Body of pancreas (tissue), 4 donors: Measurements from ENCODE around the gene CD164L2. TPM values are rescaled to one million over a fixed set of nuclear protein-coding genes. Genes with fewer than 3 reads are reported as not detected.
A peak's percentile ranks its signal among the peaks of the same experiment; 100 is the strongest.

Source experiments
- ATAC-seq: fragments of 150-250 bp; one replicate; pipeline ENCODE4 v1.9.1; 2016
- DNase-seq, 4 donors: peaks; one replicate each; pipeline ENCODE4 v3.0.0-alpha.2; 2019
- H3K27ac ChIP-seq, 4 donors: fragments of 200-600 bp; sonication (generic); 1 replicate in 3 of 4; 2 replicates in 1 of 4; pipeline versions ENCODE4 v1.5.1 to v1.6.1; 2016 to 2019; ENCODE audit warnings: mild to moderate bottlenecking in 1 of 4, mixed read lengths in 1 of 4, moderate library complexity in 1 of 4
- H3K27me3 ChIP-seq, 2 donors: fragments of 200-600 bp; sonication (generic); one replicate each; pipeline ENCODE4 v1.6.0; 2016; ENCODE audit warnings: mild to moderate bottlenecking in 1 of 2
- H3K36me3 ChIP-seq, 2 donors: fragments of 200-600 bp; sonication (generic); replicated peaks in 1 of 2; 2 replicates each; pipeline ENCODE4 v1.5.1; 2016; ENCODE audit warnings: low read depth in 2 of 2; ENCODE audit not compliant: insufficient read depth in 1 of 2
- H3K4me1 ChIP-seq: fragments of 200-600 bp; sonication (generic); one replicate; pipeline ENCODE4 v1.6.0; 2016
- H3K4me3 ChIP-seq, 2 donors: fragments of 200-600 bp; sonication (generic); 1 replicate in 1 of 2; 2 replicates in 1 of 2; pipeline ENCODE4 v1.5.1; 2016 to 2019
- H3K9me3 ChIP-seq, 3 donors: fragments of 200-600 bp; sonication (generic); 1 replicate in 2 of 3; 2 replicates in 1 of 3; pipeline ENCODE4 v1.5.1; 2016
- POLR2A ChIP-seq, 3 donors: fragments of 450-650 bp; IDR thresholded peaks; one replicate each; pipeline ENCODE4 v1.6.1; 2016; ENCODE audit warnings: antibody characterized with exemption in 3 of 3, mild to moderate bottlenecking in 2 of 3
- WGBS, 2 donors: methylation state at CpG; one replicate each; pipeline ENCODE4 v1.1.5; 2017; 5-methylcytosine and 5-hydroxymethylcytosine counted together
- intact Hi-C: fragments of 100-400 bp; cut with DNase I; formaldehyde crosslinking; loops from one replicate; pipeline ENCODE4 v1.15.1; 2023
- total RNA-seq, 2 donors: library from RNA; depleted of rRNA; stranded (reverse); fragments of >200 nt; gene quantifications; one replicate each; pipeline ENCODE4 v1.1.0, GENCODE V29; 2016
- TF ChIP-seq, protein P1 (sequence below), 7 experiments: fragments of 450-650 bp in 4 of 7; fragments of 200-600 bp in 3 of 7; sonication (generic) in 3 of 7; IDR thresholded peaks; one replicate each; pipeline ENCODE4 v1.5.1; 2016 to 2019; ENCODE audit warnings: antibody characterized with exemption in 7 of 7

CD164L2 gene
- total RNA-seq, 2 donors from 2014 or later, result 1.3 TPM; not detected in 1

- intact Hi-C loops, result loop anchor here (5.0 kb wide), 1 partner anchor 34 kb away; the partner anchor contains the start of gene GPR3
- Histone ChIP-seq H3K27me3 (no peaks in the 10 kb centered on the region), H3K4me3 (no peak overlapping the region), H3K36me3 (no peaks in the 10 kb centered on the region), H3K9me3 (no peaks in the 10 kb centered on the region), H3K27ac (no peak overlapping the region), H3K4me1 (peaks cover 22% of the 10 kb centered on the region)
- 82 to 91% methylated on average over 9 to 21 of the region's 21 CpGs for WGBS, 2 donors
- DNase-seq, result no peak
- ATAC-seq, result no peak
- TF ChIP-seq, protein P1, sequence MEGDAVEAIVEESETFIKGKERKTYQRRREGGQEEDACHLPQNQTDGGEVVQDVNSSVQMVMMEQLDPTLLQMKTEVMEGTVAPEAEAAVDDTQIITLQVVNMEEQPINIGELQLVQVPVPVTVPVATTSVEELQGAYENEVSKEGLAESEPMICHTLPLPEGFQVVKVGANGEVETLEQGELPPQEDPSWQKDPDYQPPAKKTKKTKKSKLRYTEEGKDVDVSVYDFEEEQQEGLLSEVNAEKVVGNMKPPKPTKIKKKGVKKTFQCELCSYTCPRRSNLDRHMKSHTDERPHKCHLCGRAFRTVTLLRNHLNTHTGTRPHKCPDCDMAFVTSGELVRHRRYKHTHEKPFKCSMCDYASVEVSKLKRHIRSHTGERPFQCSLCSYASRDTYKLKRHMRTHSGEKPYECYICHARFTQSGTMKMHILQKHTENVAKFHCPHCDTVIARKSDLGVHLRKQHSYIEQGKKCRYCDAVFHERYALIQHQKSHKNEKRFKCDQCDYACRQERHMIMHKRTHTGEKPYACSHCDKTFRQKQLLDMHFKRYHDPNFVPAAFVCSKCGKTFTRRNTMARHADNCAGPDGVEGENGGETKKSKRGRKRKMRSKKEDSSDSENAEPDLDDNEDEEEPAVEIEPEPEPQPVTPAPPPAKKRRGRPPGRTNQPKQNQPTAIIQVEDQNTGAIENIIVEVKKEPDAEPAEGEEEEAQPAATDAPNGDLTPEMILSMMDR (IDR thresholded peaks at IDR 0.05), result no peak
- no peak for TF ChIP-seq POLR2A (IDR thresholded peaks at IDR 0.05)
Observed at GRCh38 chr1:27358038-27358927, 24.9 kb downstream of the CD164L2 start.

DNA sequence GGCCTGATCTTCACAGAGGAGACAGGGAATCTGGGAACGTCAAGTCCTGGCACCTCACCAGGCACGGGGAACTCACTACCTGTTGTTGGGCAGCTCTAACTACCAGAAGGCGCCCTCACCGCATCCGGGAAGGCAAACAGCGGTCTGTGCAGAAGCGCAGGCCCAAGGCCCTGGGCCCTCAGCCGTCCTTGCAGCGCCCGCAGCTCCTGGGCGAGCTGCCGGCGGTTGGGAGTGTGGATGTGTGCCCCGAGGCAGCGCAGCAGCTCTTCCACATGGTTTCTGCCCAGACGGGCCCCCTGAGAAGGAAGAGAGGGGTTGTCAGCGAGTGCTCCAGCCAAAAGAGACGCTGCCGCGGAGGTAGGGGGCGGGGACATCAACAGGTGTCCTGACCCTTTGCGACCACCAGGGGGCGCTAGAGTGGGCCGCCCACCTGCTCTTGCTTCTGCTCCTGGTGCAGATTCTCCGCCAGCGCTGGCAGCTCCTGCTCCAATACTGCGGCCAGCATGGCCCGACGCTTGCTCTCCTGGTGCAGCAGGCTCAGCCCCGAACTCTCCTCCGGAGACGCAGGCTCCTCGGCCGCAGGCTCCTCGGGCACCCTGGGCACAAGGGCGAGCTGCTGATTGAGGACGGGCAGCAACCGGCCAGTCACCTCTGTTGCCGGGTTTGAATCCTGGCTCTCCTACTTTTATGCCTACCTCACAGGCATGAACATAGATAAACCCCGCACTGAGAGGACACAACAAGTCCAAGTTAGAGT, 25.7 kb downstream of the CD164L2 start:
- WGBS, 2 donors, result 13% methylated on average over 40 of the region's 40 CpGs; no CpG with 5 or more reads in 1 of the 2 donors
- H3K27ac ChIP-seq, result peak overlapping the region in 1 of 4 donors; percentile 17
- no peak overlapping the region for H3K4me3 ChIP-seq
- no peak for TF ChIP-seq POLR2A (IDR thresholded peaks at IDR 0.05)
- TF ChIP-seq, protein P1 (IDR thresholded peaks at IDR 0.05), result peak; percentile 95 to 99 (median 96)
- no peaks in the 10 kb centered on the region for H3K9me3 ChIP-seq
- intact Hi-C loops, result loop anchor here (5.0 kb wide), 1 partner anchor 35 kb away; the partner anchor contains the start of gene GPR3
- ATAC-seq (peak; percentile 86), DNase-seq (peak; percentile 83 to 86 (median 83))
- no peaks in the 10 kb centered on the region for H3K36me3 ChIP-seq
- peaks cover 22% of the 10 kb centered on the region for H3K4me1 ChIP-seq
- H3K27me3 ChIP-seq, result no peaks in the 10 kb centered on the region

GRCh38 chr1:27356619-27357280, 26.4 kb downstream of the CD164L2 start:
- WGBS, 2 donors, result 58 to 65% methylated on average over 2 to 35 of the region's 37 CpGs
- H3K4me3 ChIP-seq, result no peak overlapping the region
- ATAC-seq (peak; percentile 9), DNase-seq (peak in 3 of 4 donors; percentile 29 to 53 (median 47))
- H3K9me3 ChIP-seq, result no peaks in the 10 kb centered on the region
- intact Hi-C loops, result loop anchor here (5.0 kb wide), 1 partner anchor 36 kb away; the partner anchor contains the start of gene GPR3
- H3K27ac ChIP-seq, result peak overlapping the region in 1 of 4 donors; percentile 17
- H3K27me3 ChIP-seq, result no peaks in the 10 kb centered on the region
- no peaks in the 10 kb centered on the region for H3K36me3 ChIP-seq
- peaks cover 22% of the 10 kb centered on the region for H3K4me1 ChIP-seq
- TF ChIP-seq POLR2A (IDR thresholded peaks at IDR 0.05), result no peak
- TF ChIP-seq, protein P1 (IDR thresholded peaks at IDR 0.05), result no peak

- 96% methylated on average over 13 of the region's 13 CpGs for WGBS, 2 donors
- intact Hi-C loops, result loop anchor here (5.0 kb wide), 1 partner anchor 36 kb away; the partner anchor contains the start of gene GPR3
- Histone ChIP-seq H3K4me3 (no peak overlapping the region), H3K4me1 (peaks cover 24% of the 10 kb centered on the region), H3K27ac (no peak overlapping the region), H3K9me3 (no peaks in the 10 kb centered on the region), H3K27me3 (no peaks in the 10 kb centered on the region), H3K36me3 (no peaks in the 10 kb centered on the region)
- DNase-seq (no peak), ATAC-seq (no peak)
- TF ChIP-seq POLR2A (IDR thresholded peaks at IDR 0.05), result no peak
- TF ChIP-seq, protein P1 (IDR thresholded peaks at IDR 0.05), result no peak
Observed at GRCh38 chr1:27356277-27356618, 26.9 kb downstream of the CD164L2 start.
